Stimulated activated CD8-positive, alpha-beta memory T cell treated with anti-CD3 and anti-CD28 coated beads, Interleukin-2, amount 100 ng/mL, for 1 hour (primary cell): Measurements from ENCODE around the gene CHRM2.

Experiments used
- DNase-seq, 2 donors: peaks; one replicate each; pipeline ENCODE4 v3.0.0-alpha.2; 2020; ENCODE audit warnings: low read depth in 2 of 2

The CHRM2 gene

GRCh38 chr7:136957391-136957790 lies 88.9 kb downstream of the CHRM2 start:
- DNase-seq: no peak

GRCh38 chr7:136958016-136958415 lies 89.6 kb downstream of the CHRM2 start:
- DNase-seq: no peak

- DNase-seq: no peak
These were observed 95.9 kb downstream of the CHRM2 start for GRCh38 chr7:136964347-136964746.

- DNase-seq: no peak
These were observed 98.4 kb downstream of the CHRM2 start for GRCh38 chr7:136966825-136967224.

GRCh38 chr7:136969761-136970160 lies 101.3 kb downstream of the CHRM2 start:
- no peak for DNase-seq

- DNase-seq: no peak
These were observed 103.3 kb downstream of the CHRM2 start for GRCh38 chr7:136971776-136972175.

GRCh38 chr7:136976504-136977251 lies 108.2 kb downstream of the CHRM2 start:
- no peak for DNase-seq

- DNase-seq: no peak
These were observed 124.9 kb downstream of the CHRM2 start for GRCh38 chr7:136993377-136993776.

GRCh38 chr7:136997735-136998134 lies 129.3 kb downstream of the CHRM2 start:
- no peak for DNase-seq

- no peak for DNase-seq
These were observed 130.0 kb downstream of the CHRM2 start for GRCh38 chr7:136998495-136998894.

- no peak for DNase-seq
These were observed 132.2 kb downstream of the CHRM2 start for GRCh38 chr7:137000621-137001020.

- no peak for DNase-seq
These were observed 132.6 kb downstream of the CHRM2 start for GRCh38 chr7:137001041-137001440.

GRCh38 chr7:137001478-137001877 lies 133.0 kb downstream of the CHRM2 start:
- DNase-seq: no peak

GRCh38 chr7:137003086-137003485 lies 134.6 kb downstream of the CHRM2 start:
- DNase-seq: no peak

- no peak for DNase-seq
These were observed 135.1 kb downstream of the CHRM2 start for GRCh38 chr7:137003566-137003965.

GRCh38 chr7:137005873-137006272 lies 137.4 kb downstream of the CHRM2 start:
- DNase-seq: no peak

- DNase-seq: no peak
These were observed 137.8 kb downstream of the CHRM2 start for GRCh38 chr7:137006293-137006692.

- no peak for DNase-seq
These were observed 138.7 kb downstream of the CHRM2 start for GRCh38 chr7:137007001-137007694.

GRCh38 chr7:137009404-137009803 lies 141.0 kb downstream of the CHRM2 start:
- DNase-seq: no peak

GRCh38 chr7:137015015-137015414 lies 146.6 kb downstream of the CHRM2 start:
- DNase-seq: no peak

GRCh38 chr7:137017221-137017620 lies 148.8 kb downstream of the CHRM2 start:
- DNase-seq: no peak

- DNase-seq: no peak
These were observed 150.0 kb downstream of the CHRM2 start for GRCh38 chr7:137018468-137018867.

GRCh38 chr7:137020351-137020750 lies 151.9 kb downstream of the CHRM2 start:
- no peak for DNase-seq
